Measurements from ENCODE around the gene FOSL1.

The FOSL1 gene

DNA sequence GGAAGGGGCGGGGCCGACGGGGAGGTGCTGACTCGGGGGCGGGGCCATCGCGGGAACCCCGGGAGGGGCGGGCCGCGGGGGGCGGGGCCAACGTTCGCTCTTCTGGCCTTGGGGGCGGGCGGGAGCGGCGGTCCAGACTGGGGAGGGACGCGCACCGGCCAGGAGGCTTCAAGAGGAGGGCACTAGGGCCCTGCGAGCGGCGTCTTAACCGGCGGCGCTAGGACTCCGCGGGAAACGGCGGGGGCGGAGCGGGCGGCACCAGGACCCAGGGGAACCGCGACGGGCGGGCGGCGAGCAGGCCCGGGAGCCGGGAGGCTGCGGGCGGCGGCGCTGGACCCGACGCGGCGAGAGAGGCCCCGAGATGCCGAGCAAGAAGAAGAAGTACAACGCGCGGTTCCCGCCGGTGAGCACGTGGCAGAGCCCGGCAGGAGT lies 19.0 kb upstream of the FOSL1 start, which contains the start of gene DRAP1:
Gene DRAP1 (plus strand): TSS at position 286 of the 432 bp plus-strand sequence. CDS start 76 bp downstream, at position 362.
- peak; percentile 98 to 99 for DNase-seq

DNA sequence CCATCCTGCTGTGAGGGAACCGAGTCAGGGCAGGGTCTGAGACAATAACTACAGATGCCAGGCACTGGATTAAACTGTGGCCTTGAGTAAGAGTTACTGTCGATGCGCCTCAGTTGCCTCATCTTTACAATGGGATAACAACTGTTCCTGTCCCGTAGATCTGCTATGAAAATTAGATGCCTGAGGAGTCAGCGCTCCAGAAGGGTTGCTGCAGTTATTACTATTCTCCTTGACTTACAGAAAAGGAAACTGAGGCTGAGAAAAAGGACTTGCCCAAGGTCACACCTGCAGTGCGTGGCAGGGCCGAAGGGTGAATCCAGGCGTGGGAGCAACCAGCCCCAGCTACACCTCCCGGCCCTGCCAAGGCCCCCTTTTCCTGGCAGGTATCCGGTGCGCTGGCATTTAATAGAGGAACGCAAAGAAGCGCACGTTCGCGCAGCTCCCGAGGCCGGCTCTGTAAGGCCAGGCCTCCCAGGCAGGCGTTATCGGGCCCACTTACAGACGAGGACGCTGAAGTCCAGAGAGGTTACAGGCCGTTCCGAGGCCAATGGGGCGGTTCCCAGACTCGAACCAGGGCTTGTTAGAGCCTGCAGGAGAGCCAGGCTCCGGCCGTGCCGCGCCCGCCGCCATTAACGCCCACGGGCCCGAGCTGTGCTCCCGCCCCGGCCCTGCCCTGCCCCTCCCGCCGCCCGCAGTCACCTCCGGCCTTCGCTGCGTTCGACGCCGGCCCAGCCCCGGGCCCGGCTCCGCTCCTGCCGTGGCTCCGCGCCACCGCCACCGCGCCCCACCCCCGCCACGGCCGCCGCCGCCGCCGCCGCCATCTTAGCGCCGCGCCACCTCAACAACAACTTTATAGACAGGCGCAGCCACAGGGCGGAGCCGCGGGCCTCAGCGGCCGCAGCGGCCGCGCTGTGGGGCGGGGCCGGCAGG lies 18.3 kb upstream of the FOSL1 start, which contains the start of gene C11orf68:
Gene C11orf68 (minus strand): TSS at position 852 of the 930 bp plus-strand sequence. CDS start 31 bp downstream, at position 821.
- no peak for DNase-seq

DNA sequence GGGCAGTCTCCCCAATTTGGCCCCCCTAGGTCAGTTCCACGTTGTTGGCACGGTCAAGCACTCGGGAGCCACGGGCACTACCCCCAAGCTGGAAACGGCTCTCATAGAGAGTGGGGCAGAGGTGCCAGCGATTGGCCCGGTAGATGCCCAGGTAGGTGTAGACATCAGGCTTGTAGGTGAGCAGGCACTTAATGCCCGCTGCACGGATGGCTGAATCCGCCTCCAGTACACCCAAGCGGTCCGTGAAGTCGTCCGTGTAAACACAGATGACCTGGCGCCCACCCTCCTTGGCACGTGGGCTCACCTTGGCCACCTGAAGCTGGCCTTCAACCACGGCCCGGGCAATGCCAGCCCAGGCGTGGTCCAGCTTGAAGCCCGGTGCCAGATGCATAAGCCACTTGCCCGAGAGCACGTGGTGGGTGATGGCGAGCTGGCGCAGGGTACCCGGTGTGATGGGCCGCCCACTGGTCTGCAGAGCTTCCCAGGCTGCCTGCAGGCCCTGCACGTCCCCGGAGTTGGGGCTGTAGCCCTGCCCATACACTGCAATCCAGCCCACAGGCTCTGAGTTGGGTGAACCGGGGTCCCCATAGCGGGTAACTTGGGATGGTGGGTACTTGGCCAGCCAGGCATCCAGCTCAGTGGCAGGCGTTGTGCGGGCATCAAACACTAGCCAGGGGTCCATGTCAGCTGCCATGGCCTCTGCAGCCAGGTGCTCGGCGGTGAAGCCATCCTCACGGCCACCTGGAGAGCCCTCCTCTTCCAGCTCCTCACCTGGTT lies 17.4 kb upstream of the FOSL1 start:
- DNase-seq, result no peak

DNA sequence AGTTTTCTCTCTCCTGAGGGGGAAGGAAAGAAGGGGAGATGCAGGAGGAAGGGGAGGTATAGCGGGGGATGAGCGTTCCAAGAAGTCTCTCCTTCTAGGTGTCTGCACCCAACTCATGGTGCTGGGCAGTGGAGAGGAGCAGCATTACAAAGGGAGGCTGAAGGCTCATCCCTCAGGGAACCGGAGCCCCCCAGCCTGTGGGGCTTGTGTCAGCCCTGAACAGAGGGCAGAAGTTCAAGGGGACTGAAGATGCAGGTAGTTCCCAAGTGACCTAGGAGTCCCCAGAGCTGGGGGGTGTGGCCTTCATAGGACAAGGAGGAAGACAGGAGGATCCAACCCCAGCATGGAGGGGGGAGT lies 16.9 kb upstream of the FOSL1 start:
- DNase-seq, result no peak

DNA sequence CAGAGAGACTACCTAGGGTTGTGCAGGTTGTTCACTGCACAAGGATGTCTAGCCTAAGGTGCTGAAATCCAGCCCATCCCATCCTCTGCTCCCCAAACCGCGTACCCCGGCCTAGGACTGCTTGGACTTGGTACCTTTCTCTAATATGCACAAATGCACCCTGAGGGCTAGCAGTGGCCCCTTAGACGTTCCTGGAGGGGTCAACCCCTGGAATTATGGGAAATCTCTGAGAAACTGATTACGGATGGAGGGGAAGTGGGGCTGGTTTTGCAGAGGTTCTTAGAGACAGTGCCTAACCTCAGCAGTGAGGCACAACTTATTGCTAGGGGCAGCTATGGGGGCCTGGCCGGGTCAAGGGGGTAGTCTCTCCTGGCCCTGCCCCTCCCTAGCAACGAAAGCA lies 16.2 kb upstream of the FOSL1 start:
- DNase-seq, result no peak

DNA sequence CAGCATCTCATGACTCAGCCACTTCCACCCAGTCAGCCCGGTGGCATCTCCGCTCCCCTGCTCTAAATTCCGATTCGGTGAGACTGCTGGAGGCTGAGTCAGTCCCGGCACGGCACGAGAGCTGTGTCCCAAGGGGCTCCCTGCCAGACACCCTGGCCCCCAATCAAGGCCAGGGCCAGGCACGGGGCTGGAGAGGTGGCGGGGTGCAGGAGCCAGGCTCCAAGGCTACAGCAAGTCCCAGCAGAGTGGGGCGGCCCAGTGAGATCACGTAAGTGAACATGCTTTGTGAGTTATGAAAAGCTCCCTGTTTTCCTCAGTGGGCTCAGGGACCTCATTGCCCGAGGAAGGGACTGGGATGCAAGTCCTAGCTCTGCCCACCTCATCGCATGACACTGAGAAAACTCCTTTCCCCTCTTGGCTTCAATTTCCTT lies 15.6 kb upstream of the FOSL1 start:
- DNase-seq, result peak in 1 of 2 donors; percentile 53

DNA sequence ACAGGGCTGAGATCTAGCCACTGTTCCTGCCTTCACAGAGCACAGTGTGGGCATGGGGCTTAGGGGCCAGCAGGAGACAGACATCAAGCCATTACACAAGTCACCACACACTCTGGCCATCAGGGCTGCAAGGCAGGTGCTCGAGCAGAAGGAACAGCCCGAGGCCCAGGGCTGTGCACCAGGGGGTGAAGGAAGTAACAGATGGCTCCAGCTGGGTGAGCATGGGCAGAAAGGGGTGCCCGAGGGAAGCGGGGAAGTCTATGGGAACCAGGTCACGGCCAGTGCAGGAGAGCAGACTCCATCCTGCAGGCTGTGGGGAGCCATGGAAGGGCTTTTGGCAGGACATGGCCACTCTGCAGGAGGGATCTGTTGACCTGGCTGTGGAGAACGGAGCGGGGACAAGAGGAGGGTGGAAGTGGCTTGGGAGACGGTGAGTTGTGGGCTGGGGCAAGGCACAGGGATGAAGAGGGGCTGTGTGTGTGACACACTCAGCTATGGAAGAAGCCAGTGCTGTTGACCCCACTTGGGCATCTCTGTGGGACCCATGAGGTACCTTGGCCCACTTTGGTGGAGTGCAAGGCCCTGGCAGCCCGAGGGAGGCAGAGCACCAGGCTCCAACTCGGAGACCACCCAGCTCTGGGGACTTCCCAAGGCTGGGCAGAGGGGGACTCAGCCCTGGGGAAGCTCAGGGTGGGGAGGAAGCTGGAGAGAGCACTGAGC lies 15.1 kb upstream of the FOSL1 start:
- DNase-seq, result no peak

DNA sequence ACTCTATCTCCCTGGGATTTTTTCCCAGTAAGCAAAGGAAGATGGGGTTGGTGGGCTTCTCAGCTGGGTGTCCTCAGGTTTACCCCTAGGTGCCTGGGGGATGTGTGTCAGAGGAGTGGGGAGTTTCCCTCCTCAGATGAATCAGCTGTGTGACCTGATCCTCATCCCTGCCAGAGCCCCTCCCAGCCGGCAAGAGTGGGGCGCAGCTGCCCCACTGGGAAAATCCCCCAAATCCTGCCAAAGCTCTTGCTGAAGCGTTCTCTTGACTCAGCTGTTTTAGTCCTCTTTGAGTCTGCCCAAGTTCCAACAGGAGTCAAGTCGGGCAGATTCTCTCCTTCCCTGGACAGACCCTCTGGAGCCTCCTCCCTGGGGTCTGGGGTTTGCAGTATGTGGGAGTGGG lies 12.7 kb upstream of the FOSL1 start:
- DNase-seq, result no peak

DNA sequence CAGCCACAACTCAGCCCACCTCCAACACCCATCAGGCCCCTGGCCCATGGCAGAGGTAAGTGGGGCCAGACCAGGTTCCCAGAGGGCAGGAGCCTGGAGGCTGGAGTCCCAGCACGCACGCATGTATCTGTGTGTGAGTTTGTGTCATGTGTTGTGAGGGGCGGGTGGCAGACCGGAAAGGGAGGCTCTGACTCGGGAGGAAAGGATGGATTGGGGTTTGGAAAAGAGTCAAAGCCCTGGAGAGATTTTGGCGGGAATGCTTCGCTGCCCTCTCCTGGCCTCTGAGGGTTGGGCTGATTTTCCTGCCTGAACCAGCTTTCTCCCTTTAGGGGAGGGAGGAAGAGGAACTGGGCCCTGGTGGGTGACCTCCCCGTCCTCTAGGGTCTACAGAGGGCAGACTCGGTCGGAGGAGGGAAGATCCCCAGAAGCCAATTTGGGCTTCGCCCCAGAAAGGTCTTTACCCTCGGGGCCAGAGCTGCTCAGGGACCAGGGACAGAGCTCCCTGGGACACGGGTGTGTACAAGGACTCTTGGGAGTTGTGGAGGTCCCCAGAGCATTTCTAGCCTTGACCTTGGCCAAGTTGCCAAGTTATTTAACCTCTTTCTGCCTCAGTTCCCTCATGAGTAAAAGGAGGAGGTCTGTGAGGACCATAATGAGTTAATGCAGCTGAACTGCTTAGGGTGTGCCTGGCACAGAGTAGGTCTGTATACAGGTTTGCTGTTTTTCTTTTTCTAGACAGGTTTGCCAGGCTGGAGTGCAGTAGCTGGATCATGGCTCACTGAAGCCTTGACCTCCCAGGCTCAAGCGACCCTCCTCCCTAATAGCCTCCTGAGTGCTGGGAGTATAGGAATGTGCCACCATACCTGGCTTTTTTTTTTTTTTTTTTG lies 11.7 kb upstream of the FOSL1 start:
- no peak for DNase-seq

DNA sequence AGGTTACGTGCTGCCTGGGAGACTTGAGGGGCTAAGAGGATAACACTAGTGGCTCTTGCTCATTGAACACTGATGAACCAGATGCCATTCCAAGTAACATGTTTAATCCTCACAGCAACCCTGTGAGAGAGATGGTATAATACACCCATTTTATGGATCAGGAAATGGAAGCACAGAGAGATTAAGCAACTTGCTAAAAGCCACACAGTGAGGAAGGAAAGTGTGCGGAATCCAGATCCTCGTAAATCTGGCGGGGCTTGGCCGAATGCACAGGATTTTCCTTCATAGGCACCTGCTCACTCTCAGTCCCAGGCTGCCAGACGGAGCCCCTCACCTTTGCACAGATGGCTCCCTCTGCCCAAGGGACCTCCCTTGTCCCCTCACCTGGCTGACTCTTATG lies 7.7 kb upstream of the FOSL1 start:
- DNase-seq, result no peak

DNA sequence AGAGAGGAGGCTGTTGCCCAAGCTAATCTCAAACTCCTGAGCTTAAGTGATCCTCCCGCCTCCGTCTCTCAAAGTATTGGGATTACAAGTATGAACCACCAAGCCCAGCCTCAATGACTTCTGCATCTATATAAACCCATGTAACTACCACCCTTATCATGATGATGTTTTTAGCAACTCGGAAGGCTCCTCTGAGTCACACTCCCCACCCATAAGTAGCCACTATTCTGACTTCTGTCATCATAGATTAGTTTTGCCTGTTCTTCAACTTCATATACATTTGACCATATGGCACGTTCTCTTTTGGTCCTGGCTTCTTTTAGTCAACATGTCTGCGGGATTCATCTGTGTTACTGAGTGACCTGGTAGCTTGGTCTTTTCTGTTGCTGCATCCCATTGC lies 6.4 kb upstream of the FOSL1 start:
- no peak for DNase-seq

DNA sequence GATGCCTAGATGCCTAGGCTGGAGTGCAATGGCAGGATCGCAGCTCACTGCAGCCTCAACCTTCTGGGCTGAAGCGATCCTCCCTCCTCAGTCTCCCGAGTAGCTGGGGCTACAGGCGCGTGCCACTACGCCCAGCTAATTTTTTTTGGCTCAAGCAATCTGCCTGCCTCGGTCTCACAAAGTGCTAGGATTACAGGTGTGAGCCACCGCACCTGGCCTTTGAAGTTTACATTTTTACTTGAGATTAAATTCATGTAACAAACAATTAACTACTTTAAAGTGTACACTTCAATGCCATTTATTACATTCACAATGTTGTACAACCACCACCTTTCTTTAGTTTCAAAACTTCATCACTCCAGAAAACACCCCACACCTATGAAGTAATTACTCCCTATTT lies 3.5 kb upstream of the FOSL1 start:
- DNase-seq, result no peak

DNA sequence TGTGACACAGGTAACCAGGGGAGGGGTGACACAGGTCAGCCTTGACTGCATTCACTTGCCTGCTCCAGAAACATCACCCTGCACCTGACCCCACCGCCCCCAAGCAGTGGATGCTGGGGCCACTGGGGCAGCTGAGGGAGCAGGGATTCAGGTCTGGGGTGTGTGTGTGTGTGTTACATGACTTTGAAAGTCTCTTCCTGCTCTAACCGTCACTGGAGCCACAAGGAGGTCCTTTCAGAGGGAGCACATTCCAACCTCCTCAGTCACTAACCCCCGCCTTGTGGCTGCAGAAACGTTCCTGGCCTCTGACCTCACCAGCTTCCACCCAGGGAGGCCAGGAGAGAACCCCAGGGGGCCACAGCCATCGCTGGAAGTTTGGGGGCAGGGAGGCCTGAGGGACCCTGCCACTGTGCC lies 2.9 kb upstream of the FOSL1 start:
- no peak for DNase-seq

DNA sequence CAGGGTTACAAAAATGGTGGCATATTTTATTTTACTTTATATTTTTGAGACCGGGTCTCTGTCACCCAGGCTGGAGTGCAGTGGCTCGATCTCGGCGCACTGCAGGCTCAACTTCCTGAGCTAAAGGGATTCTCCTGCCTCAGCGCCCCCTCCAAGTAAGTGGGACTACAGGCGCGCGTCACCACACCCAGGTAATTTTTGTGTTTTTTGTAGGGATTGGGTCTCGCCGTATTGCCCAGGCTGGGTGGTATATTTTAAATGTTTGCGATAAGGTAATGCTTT lies 652 bp upstream of the FOSL1 start:
- no peak for DNase-seq

DNA sequence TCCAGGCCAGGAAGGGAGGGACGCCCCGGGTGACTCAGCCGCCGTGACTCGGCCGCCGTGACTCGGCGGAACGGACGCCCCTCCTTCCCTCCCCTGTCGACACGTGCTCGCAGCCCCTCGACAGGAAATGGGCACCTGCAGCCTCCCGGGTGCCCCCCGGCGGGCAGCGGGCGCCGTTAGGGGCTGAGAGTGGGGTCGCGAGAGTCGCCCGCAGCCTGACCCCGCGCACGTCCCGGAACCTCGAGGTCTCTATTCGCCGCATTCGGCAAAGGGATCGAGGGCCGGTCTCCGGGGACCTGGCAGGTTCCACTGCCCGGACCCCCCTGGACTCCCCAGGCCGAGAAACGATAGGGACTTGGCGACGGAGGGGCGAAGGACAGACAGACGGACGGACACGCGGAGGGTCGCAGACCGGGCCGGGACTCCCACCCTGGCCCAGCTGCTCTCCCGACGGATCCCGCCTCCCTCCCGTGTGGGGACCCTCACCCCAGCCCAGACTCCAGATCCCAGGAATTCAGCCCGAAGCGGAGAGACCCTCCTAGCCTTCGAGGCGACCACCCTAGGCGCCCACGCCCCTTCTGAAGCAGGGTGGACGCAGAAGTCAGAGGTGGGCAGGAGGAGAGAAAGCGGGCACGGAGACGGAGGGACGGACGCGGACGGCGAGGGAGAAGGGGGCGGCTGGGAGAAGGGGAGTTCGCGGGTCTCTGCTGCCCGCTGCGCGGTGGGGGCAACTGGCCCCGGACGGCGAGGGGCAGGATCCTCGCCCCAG lies 648 bp downstream of the FOSL1 start:
- DNase-seq, result peak; percentile 54 to 68

DNA sequence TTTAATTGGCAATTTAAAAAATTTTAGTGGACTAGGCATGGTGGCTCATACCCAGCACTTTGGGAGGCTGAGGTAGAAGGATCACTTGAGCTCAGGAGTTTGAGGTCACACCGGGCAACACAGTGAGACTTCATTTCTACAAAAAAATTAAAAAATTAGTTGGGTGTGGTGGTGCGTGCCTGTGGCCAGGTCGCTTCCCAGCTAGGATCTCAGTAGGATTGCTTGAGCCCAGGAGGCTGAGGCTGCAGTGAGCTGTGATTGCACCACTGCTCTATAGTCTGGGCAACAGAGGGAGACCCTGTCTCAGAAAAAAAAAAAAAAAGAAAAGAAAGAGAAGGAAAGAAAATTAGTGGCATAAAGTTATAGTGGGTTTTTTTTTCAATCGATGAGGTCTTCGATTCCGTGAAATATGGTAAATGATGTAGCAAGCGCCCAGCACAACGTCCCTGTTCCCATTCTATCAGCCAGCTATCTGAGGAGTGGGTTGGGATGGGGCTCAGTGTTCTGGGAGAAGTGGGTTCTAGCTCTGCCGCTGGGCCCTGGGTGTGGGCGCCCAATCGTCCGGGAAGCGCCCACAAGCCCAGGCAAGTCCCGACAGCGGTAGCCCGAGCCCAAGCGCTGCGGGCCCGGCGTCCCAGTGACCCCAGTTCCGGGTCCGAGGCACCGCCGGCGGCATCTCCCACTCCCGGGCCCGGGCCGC lies 1.4 kb downstream of the FOSL1 start:
- DNase-seq, result no peak

DNA sequence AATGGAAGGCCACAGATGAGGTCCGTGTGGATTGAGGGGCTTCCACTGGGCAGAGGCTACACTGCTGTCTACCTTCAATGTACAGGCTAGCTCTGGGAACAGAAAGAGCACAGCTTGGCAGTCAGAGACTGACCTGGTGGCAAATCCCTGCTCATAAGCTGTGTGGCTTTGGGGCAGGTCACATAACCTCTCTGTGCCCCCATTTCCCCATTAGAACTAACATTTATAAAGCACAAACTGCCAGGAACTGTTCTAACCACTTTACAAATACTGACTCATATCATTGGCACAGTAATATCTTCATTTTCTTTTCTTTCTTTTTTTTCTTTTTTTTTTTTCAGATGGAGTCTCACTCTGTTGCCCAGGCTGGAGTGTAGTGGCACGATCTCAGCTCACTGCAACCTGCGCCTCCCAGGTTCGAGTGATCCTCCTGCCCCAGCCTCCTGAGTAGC lies 3.1 kb downstream of the FOSL1 start:
- DNase-seq, result no peak

DNA sequence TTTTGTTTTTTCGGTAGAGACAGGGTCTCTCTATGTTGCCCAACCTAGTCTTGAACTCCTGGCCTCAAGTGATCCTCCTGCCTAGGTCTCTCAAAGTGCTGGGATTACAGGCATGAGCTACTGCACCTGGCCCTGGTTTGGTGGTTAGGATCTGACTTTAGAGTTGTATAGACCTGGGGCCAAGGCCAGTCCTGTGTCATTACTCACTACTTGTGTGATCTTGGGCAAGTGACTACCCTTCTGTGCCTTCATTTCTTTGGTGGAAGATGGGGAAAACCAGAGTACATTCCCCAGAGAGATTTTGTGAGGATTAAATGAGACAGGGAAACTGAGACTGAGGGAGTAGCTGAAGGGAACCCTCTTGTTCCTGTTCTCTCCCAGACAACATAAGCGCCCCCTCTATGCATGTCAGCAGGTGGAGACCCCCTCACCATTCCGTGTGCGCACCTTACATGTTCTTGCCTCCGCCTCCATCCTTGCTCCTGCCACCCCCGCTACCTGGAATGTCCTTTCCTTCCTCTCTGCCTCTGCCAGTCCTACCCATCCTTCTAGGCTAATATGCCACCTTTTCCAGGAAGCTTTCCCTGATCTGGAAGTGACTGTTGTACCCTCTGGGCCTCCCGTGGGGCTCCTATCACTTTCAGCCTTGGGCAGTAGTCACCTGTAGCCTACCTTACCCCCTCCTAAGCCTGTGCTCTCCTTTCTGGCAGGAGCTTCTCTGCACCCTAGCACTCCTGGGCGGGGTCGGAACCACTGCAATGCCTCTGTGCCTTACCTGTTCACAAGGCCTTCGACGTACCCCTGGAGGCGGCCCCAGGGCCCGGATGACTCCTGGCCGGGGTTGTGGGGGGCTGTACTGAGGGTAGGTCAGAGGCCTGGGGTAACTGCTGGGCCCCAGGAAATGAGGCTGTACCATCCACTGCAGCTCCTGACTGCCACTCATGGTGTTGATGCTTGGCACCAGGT lies 3.9 kb downstream of the FOSL1 start:
- no peak for DNase-seq

DNA sequence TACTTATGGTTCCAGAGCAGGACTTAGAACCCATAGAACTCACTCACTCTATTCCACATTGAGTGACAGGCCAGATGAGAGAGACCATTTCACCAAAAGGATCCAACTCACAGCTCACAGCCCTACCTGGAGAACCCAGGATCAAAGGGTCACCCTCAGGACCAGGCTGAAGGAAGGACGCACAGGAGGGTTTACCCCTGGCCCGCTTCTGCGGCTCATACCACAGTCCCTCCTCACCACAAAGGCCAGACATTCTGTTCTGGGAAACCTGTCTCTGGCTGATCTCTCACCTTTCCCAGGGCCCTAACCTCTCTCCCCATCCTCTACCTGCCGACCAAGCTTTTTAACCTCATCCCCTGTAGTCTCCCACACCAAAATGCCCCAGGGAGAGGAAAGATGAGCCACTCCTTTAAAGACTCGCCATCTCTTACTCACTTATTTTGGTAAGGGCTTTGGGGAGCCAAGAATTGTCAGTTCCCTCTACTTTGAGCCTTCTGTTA lies 4.7 kb downstream of the FOSL1 start:
- no peak for DNase-seq
